GM12873 (cell line): ENCODE measurements around the gene MGAT4A.

ENCODE experiments used
- CTCF ChIP-seq: IDR thresholded peaks from 2 replicates; pipeline ENCODE4 v1.5.1; 2012; ENCODE audit warnings: low read depth, mild to moderate bottlenecking, moderate library complexity, low read length, control low read depth; ENCODE audit not compliant: insufficient read depth; ENCODE audit errors: missing control alignments

Gene MGAT4A

GRCh38 chr2:98727369-98728087, 3.4 kb downstream of the MGAT4A start:
- no peak for TF ChIP-seq CTCF

GRCh38 chr2:98726735-98727368, 4.1 kb downstream of the MGAT4A start:
- TF ChIP-seq CTCF, result no peak

- TF ChIP-seq CTCF, result no peak
Observed at GRCh38 chr2:98726205-98726604, 4.7 kb downstream of the MGAT4A start.

GRCh38 chr2:98720286-98720685, 10.6 kb downstream of the MGAT4A start:
- TF ChIP-seq CTCF, result no peak

- no peak for TF ChIP-seq CTCF
Observed at GRCh38 chr2:98717621-98718020, 13.3 kb downstream of the MGAT4A start.

GRCh38 chr2:98716786-98717185, 14.1 kb downstream of the MGAT4A start:
- no peak for TF ChIP-seq CTCF

- no peak for TF ChIP-seq CTCF
Observed at GRCh38 chr2:98715812-98716451, 15.0 kb downstream of the MGAT4A start.
